GM12873 (cell line): Measurements from ENCODE around the gene CCNJL.

Experiments
- TF ChIP-seq, protein P1 (sequence below): IDR thresholded peaks from 2 replicates; pipeline ENCODE4 v1.5.1; 2012; ENCODE audit warnings: low read depth, mild to moderate bottlenecking, moderate library complexity, low read length, control low read depth; ENCODE audit not compliant: insufficient read depth; ENCODE audit errors: missing control alignments

CCNJL gene

DNA sequence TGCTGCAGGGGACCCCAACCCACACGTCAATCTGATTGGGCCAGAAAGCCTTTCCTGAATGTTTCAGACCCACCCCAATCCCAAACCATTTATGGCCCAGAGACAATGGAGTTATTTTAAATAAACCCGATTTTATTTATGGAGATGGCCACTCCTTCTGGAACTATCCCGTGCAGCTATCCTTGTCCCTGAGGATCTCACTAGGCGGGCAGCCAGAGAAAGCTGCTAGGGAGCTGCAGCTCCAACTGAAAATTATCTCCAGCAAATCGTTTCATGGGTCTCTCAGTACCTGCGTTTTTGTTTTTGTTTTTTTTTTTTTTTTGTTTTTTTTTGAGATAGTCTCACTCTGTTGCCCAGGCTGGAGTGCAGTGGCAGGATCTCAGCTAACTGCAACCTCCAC is 35.1 kb upstream of the CCNJL start:
- TF ChIP-seq, protein P1, sequence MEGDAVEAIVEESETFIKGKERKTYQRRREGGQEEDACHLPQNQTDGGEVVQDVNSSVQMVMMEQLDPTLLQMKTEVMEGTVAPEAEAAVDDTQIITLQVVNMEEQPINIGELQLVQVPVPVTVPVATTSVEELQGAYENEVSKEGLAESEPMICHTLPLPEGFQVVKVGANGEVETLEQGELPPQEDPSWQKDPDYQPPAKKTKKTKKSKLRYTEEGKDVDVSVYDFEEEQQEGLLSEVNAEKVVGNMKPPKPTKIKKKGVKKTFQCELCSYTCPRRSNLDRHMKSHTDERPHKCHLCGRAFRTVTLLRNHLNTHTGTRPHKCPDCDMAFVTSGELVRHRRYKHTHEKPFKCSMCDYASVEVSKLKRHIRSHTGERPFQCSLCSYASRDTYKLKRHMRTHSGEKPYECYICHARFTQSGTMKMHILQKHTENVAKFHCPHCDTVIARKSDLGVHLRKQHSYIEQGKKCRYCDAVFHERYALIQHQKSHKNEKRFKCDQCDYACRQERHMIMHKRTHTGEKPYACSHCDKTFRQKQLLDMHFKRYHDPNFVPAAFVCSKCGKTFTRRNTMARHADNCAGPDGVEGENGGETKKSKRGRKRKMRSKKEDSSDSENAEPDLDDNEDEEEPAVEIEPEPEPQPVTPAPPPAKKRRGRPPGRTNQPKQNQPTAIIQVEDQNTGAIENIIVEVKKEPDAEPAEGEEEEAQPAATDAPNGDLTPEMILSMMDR = no peak

DNA sequence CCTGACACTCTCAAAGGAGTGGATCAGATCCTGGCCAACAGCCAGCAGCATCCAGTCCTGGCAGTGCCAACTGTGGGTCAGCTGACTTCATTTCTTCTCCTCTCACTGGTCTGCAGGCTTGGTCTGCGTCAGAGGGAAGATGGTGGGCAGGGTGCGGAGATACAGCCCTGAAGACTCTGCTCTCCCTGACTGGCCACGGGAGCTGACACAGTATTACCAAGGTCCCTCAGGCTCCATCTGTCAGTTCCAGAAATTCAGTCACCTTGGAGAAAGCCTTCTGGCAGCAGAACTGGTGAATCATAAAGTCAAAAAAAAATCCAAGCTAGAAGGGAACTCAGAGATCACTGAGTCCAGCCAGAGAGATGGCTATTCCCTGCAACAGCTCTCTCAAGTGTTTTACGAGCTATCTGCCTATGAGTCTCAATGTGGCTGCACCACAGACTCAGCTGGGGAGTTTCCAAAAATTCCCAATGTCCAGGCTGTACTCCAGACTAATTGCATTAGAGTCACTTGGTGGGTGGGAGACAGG is 30.1 kb upstream of the CCNJL start:
- TF ChIP-seq, protein P1 = no peak

DNA sequence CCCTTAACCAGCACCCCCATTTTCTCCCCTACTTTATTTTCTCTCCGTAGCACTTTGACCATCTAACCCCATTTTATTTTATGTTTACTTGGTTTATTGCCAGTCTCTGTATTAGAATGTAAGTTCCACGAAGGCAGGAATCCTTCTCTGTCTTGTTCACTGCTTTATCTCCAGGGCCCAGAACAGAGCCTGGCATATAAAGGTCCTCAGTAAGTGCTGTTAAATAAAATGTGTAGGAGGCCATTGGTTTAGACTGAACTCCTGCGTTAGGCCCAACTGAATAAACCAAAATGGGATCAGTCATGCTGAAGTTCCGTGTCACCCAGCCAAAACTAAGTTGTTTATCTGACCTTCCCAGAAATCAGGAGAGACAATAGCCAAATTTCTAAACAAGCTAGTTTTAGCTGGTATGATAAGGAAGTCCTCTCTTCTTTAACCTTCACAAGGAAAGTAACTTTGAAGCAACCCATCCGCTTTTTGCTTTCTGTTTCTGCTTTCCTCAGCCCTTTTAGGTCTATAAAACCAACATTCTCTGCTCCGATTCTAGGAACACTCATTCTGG is 29.0 kb upstream of the CCNJL start:
- TF ChIP-seq, protein P1 = no peak

DNA sequence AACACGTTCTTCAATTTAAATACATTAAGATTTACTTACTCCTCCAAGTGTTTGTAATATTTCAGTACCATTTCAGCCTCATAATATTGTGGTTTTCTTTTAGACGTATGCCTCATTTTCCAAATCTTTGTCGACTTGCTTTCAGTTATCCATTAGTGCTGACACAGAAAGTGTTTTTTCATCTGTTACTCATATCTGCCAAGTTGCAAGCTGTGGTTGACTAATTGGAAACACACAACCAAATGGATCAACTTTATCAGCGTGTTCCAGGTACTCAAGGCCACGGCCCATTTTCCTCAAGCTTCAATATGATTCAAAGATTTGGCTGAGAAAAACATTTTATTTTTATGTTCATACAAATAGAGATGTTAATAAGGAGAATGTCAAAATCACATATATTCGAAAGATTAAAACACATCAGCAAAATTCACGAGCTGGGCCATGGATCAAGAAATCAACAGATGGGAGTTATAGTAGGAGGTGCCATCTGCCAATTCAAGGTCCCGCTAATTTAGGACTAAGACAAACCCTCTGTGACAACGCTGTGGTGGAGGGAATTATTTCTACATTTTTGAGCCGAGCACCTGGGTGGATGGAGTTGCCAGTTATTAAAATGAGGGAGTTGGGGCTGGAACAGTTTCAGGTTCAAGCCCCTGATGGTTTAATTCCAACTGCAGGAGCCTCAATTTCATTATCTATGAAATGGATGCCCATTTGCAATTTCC is 27.2 kb upstream of the CCNJL start:
- TF ChIP-seq, protein P1 = no peak

DNA sequence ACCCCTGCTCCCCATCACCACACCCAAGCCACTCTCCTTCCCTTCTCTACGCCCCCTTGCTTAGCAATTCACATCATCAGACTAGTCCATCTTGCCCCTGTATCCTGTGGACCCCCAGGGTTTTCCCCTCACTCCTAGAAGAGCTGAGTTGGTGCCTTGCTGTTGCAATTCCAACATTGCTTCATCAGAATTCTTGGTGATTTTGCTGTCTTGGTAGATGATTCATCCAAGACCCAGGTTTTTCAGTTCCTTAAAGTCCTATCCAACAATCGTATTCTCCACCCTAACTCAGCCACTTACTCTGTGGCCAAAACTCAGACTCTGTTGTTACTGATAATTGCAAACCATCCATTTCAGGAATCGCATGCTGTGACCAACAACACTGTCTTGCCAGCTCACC is 21.4 kb upstream of the CCNJL start:
- TF ChIP-seq, protein P1 = no peak

DNA sequence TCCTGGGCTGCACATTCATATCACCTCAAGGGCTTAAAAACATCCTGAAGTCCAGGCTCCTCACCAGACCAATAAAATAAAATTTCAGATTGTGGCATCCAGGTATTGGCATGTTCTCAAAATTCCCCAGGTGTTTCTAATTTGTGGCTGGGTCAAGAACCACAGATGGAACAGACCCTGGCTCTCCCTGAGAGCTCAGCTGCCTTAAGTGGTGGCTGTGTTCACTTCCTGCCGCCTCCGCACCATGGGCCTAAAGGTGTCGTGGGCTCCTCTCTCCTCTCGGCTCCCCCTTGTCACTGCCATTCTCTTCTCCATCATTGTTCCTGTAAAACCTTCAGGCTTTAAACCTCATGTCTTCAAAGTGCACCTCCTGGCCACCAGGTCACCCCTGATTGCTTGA is 17.8 kb upstream of the CCNJL start:
- TF ChIP-seq, protein P1 = no peak

DNA sequence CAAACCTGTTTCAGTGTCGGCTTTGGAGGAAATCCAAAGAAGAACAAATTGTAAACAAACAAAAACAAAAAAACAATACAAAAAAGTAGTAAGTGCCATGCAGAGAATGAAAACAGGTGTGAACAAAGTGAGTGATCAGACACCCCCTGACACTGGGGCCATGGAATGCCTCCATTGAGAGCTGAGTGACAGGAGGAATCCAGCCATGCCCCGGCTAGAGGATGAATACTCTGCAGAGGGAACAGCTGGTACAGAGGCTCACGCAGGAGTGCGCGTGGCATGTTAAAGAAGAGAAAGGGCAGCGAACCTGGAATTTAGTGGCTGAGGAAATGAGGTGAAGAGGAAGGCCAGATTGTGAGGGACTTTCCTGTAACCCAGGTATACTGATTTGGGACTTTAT is 15.5 kb upstream of the CCNJL start:
- TF ChIP-seq, protein P1 = no peak
